Measurements from ENCODE around the gene ITSN2. TPM values are rescaled to one million over a fixed set of nuclear protein-coding genes. Genes with fewer than 3 reads are reported as not detected.

Gene ITSN2
- total RNA-seq, 2 donors from 2014 or later, result 12.6 to 16.8 TPM

DNA sequence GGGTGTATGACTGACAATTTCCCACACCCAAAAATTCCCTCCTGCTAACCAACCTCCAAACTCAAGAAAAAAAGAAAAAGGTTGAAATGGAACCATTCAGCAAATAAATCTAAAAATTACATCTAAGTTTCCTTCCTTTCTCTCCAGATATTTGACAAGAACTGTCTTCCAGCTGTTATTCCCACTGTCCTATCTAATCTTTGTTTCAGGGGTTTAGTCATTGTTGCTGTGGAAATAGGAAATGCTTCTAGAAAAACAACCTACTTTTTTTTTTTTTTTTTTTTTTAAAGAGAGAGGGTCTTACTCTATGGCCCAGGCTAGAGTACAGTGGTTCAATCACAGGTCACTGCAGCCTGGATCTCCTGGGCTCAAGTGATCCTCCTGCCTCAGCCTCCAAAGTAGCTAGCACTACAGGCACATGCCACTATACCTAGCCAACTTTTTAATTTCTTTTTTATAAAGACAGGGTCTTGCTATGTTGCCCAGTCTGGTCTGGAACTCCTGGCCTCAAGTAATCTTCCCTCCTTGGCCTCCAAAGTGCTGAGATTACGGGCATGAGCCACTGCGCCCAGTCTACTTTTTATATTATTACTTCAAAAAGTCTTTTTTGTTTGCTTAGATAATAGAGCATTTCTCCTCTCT is 88.1 kb downstream of the ITSN2 start:
- no peak overlapping the region for H3K9ac ChIP-seq (ENCODE audit: extremely low read depth, low read length, poor library complexity, severe bottlenecking)
- H3K4me3 ChIP-seq (ENCODE audit: low read length), result no peak overlapping the region
- WGBS, 2 experiments (ENCODE audit: insufficient coverage in 1 of 2, insufficient read length in 1 of 2), result 88% methylated on average over 2 of the region's 2 CpGs; no CpG with 5 or more reads in 1 of the 2 experiments
- Mint-ChIP-seq H3K36me3 (ENCODE audit: low read depth) (peaks cover 6% of the 10 kb centered on the region), H3K4me1 (peaks cover 7% of the 10 kb centered on the region), H3K4me3 (no peak overlapping the region), H3K9me3 (no peaks in the 10 kb centered on the region), H3K27ac (no peak overlapping the region), H3K27me3 (ENCODE audit: insufficient read depth) (peaks cover 11% of the 10 kb centered on the region)
- no peaks in the 10 kb centered on the region for H3K9me3 ChIP-seq (ENCODE audit: control insufficient read depth, low read length)
- peaks cover 54% of the 10 kb centered on the region for H3K27me3 ChIP-seq (ENCODE audit: control insufficient read depth, insufficient read depth, low read length, poor library complexity, severe bottlenecking)
- H3K36me3 ChIP-seq (ENCODE audit: control insufficient read depth, insufficient read depth, low read length), result no peaks in the 10 kb centered on the region
- H3K27ac ChIP-seq (ENCODE audit: low read depth, low read length), result no peak overlapping the region
- DNase-seq, result no peak
- TF ChIP-seq, protein P1, sequence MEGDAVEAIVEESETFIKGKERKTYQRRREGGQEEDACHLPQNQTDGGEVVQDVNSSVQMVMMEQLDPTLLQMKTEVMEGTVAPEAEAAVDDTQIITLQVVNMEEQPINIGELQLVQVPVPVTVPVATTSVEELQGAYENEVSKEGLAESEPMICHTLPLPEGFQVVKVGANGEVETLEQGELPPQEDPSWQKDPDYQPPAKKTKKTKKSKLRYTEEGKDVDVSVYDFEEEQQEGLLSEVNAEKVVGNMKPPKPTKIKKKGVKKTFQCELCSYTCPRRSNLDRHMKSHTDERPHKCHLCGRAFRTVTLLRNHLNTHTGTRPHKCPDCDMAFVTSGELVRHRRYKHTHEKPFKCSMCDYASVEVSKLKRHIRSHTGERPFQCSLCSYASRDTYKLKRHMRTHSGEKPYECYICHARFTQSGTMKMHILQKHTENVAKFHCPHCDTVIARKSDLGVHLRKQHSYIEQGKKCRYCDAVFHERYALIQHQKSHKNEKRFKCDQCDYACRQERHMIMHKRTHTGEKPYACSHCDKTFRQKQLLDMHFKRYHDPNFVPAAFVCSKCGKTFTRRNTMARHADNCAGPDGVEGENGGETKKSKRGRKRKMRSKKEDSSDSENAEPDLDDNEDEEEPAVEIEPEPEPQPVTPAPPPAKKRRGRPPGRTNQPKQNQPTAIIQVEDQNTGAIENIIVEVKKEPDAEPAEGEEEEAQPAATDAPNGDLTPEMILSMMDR (conservative IDR thresholded peaks at IDR 0.05), result no peak
- no peaks in the 10 kb centered on the region for H3K4me1 ChIP-seq (ENCODE audit: control insufficient read depth, insufficient read depth, low read length)

DNA sequence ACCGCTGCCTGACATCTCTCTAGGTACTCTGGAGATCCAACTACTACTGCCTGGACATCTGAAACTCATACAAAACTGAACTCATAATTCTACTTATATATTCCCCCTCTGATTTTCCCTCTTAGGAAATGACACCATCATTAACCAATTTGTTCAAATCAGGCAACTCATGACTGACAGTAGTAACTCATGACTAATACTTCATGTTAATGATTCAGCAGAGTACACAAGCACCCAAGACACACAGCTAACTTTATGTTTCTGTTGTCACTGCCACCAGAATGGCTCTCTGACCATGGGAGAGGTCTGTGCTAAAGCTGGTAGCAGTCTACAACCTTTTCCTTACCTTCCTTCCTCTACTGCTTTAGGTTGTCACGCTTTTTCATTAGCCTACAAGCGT is 91.1 kb downstream of the ITSN2 start:
- no peaks in the 10 kb centered on the region for H3K9me3 ChIP-seq (ENCODE audit: control insufficient read depth, low read length)
- H3K27me3 Mint-ChIP-seq (ENCODE audit: insufficient read depth), result no peaks in the 10 kb centered on the region
- H3K27ac ChIP-seq (ENCODE audit: low read depth, low read length), result no peak overlapping the region
- no peak overlapping the region for H3K4me3 ChIP-seq (ENCODE audit: low read length)
- H3K4me1 Mint-ChIP-seq, result no peaks in the 10 kb centered on the region
- H3K27me3 ChIP-seq (ENCODE audit: control insufficient read depth, insufficient read depth, low read length, poor library complexity, severe bottlenecking), result peaks cover 27% of the 10 kb centered on the region
- TF ChIP-seq, protein P1 (conservative IDR thresholded peaks at IDR 0.05), result no peak
- WGBS, 2 experiments (ENCODE audit: insufficient coverage in 1 of 2, insufficient read length in 1 of 2), result 91 to 100% methylated on average over 1 to 3 of the region's 3 CpGs
- no peaks in the 10 kb centered on the region for H3K9me3 Mint-ChIP-seq
- H3K36me3 ChIP-seq (ENCODE audit: control insufficient read depth, insufficient read depth, low read length), result no peaks in the 10 kb centered on the region
- no peak overlapping the region for H3K27ac Mint-ChIP-seq
- H3K4me1 ChIP-seq (ENCODE audit: control insufficient read depth, insufficient read depth, low read length), result no peaks in the 10 kb centered on the region
- H3K9ac ChIP-seq (ENCODE audit: extremely low read depth, low read length, poor library complexity, severe bottlenecking), result no peak overlapping the region
- no peak overlapping the region for H3K4me3 Mint-ChIP-seq
- DNase-seq, result no peak
- H3K36me3 Mint-ChIP-seq (ENCODE audit: low read depth), result peaks cover 6% of the 10 kb centered on the region

- Mint-ChIP-seq H3K27me3 (ENCODE audit: insufficient read depth) (no peaks in the 10 kb centered on the region), H3K4me1 (no peaks in the 10 kb centered on the region), H3K9me3 (no peaks in the 10 kb centered on the region), H3K27ac (no peak overlapping the region), H3K36me3 (ENCODE audit: low read depth) (peaks cover 6% of the 10 kb centered on the region), H3K4me3 (no peak overlapping the region)
- Histone ChIP-seq H3K4me3 (ENCODE audit: low read length) (no peak overlapping the region), H3K4me1 (ENCODE audit: control insufficient read depth, insufficient read depth, low read length) (no peaks in the 10 kb centered on the region), H3K27ac (ENCODE audit: low read depth, low read length) (no peak overlapping the region), H3K9ac (ENCODE audit: extremely low read depth, low read length, poor library complexity, severe bottlenecking) (no peak overlapping the region), H3K36me3 (ENCODE audit: control insufficient read depth, insufficient read depth, low read length) (no peaks in the 10 kb centered on the region), H3K27me3 (ENCODE audit: control insufficient read depth, insufficient read depth, low read length, poor library complexity, severe bottlenecking) (peaks cover 18% of the 10 kb centered on the region), H3K9me3 (ENCODE audit: control insufficient read depth, low read length) (no peaks in the 10 kb centered on the region)
- TF ChIP-seq, protein P1 (conservative IDR thresholded peaks at IDR 0.05), result no peak
- WGBS, 2 experiments (ENCODE audit: insufficient coverage in 1 of 2, insufficient read length in 1 of 2), result 81 to 83% methylated on average over 1 of the region's 2 CpGs
- no peak for DNase-seq
Observed at GRCh38 chr2:24265212-24265611, 95.1 kb downstream of the ITSN2 start.

Measured in endodermal cell (in vitro differentiated cells).